K562 (cell line): ENCODE measurements around the gene CDCA5. TPM values are rescaled to one million over a fixed set of nuclear protein-coding genes. Genes with fewer than 3 reads are reported as not detected.
A peak's percentile ranks its signal among the peaks of the same experiment; 100 is the strongest.

Experiments
- CBX2 ChIP-seq: fragments of 200-600 bp; sonication (generic); IDR thresholded peaks from one replicate; pipeline ENCODE4 v1.6.1; 2012; ENCODE audit warnings: mild to moderate bottlenecking, low read length, inconsistent platforms; ENCODE audit not compliant: insufficient read depth, poor library complexity, severe bottlenecking
- DEAF1 ChIP-seq: fragments of 450-650 bp; formaldehyde crosslinking; IDR thresholded peaks from 2 replicates; pipeline ENCODE4 v1.4.0; 2020; ENCODE audit warnings: mild to moderate bottlenecking, moderate library complexity
- ELK1 ChIP-seq: sonication (generic); formaldehyde crosslinking; IDR thresholded peaks from 2 replicates; pipeline ENCODE4 v1.8.1; 2022; ENCODE audit warnings: missing genetic modification reagents
- KAT7 ChIP-seq: sonication (generic); formaldehyde crosslinking; IDR thresholded peaks from 2 replicates; pipeline ENCODE4 v1.8.0; 2022; ENCODE audit warnings: missing genetic modification reagents, mild to moderate bottlenecking, borderline replicate concordance
- L3MBTL2 ChIP-seq: fragments of 450-650 bp; IDR thresholded peaks from 2 replicates; pipeline ENCODE4 v1.6.1; 2016; ENCODE audit warnings: mild to moderate bottlenecking, moderate library complexity
- MCM7 ChIP-seq, 2 experiments: fragments of 450-650 bp; IDR thresholded peaks; 2 replicates each; pipeline ENCODE4 v1.6.1; 2016 to 2018
- PBX2 ChIP-seq, 2 experiments: IDR thresholded peaks in 1 of 2; conservative IDR thresholded peaks in 1 of 2; 2 replicates each; pipeline ENCODE4 v1.6.1; 2016; ENCODE audit warnings: low read depth in 2 of 2, mild to moderate bottlenecking in 1 of 2, missing compliant biosample characterization in 1 of 2, missing genetic modification characterization in 1 of 2, moderate library complexity in 1 of 2
- POLR2AphosphoS2 ChIP-seq: IDR thresholded peaks from 2 replicates; pipeline ENCODE4 v1.6.1; 2012; ENCODE audit warnings: low read length, improper control_type of control experiment
- POLR2G ChIP-seq: fragments of 200-400 bp; formaldehyde crosslinking; IDR thresholded peaks from 2 replicates; pipeline ENCODE4 v1.6.1; 2017; ENCODE audit warnings: low read depth, mild to moderate bottlenecking, antibody characterized with exemption, low read length, moderate library complexity
- SP1 ChIP-seq: sonication (generic); formaldehyde crosslinking; IDR thresholded peaks from 2 replicates; pipeline ENCODE4 v1.8.1; 2022; ENCODE audit warnings: mild to moderate bottlenecking, missing genetic modification reagents
- SRSF1 ChIP-seq: fragments of 200-400 bp; formaldehyde crosslinking; IDR thresholded peaks from 2 replicates; pipeline ENCODE4 v1.6.1; 2017; ENCODE audit warnings: mild to moderate bottlenecking, low read depth, low read length, moderate library complexity
- ZNF444 ChIP-seq: fragments of 250-450 bp; sonication (Bioruptor Pico); IDR thresholded peaks from 2 replicates; pipeline ENCODE4 v1.4.0; 2020; ENCODE audit warnings: mild to moderate bottlenecking, moderate library complexity
- polyA plus RNA-seq, 8 experiments: library from polyadenylated mRNA; depleted of rRNA in 4 of 8; stranded (reverse) in 5 of 8; unstranded in 3 of 8; fragments of >200 nt; fragmentation: Nextera tagmentation in 2 of 8; fragmentation: Illumina TruSeq in 1 of 8; extraction: Ambion mirVana in 2 of 8; extraction: Trizol in 1 of 8; gene quantifications; 2 replicates each; pipeline versions ENCODE4 v1.2.1 to v1.2.3, GENCODE V29; 2011 to 2014; ENCODE audit warnings: inconsistent platforms in 1 of 8, missing spikeins in 1 of 8
- total RNA-seq, 7 experiments: library from RNA; depleted of rRNA in 6 of 7; stranded (reverse); fragments of >200 nt in 6 of 7; fragmentation: Illumina TruSeq in 2 of 7; extraction: Trizol in 2 of 7; gene quantifications; 2 replicates each; pipeline versions ENCODE4 v1.2.1 to v1.2.3, GENCODE V29; 2011 to 2021; ENCODE audit warnings: low replicate concordance in 1 of 7
- TF ChIP-seq, protein P1 (sequence below): fragments of 250-450 bp; sonication (Bioruptor Pico); IDR thresholded peaks from 2 replicates; pipeline ENCODE4 v1.5.0; 2021
- TF ChIP-seq, protein P2 (sequence below): sonication (generic); formaldehyde crosslinking; IDR thresholded peaks from 2 replicates; pipeline ENCODE4 v1.8.1; 2023; ENCODE audit warnings: mild to moderate bottlenecking, missing genetic modification reagents

The CDCA5 gene
- total and polyA plus RNA-seq, 9 of the 15 experiments (the other 6 are each of a cell fraction or from before 2014, with no cell fraction given), result 18.9 to 94.3 (median 64.6) TPM

DNA sequence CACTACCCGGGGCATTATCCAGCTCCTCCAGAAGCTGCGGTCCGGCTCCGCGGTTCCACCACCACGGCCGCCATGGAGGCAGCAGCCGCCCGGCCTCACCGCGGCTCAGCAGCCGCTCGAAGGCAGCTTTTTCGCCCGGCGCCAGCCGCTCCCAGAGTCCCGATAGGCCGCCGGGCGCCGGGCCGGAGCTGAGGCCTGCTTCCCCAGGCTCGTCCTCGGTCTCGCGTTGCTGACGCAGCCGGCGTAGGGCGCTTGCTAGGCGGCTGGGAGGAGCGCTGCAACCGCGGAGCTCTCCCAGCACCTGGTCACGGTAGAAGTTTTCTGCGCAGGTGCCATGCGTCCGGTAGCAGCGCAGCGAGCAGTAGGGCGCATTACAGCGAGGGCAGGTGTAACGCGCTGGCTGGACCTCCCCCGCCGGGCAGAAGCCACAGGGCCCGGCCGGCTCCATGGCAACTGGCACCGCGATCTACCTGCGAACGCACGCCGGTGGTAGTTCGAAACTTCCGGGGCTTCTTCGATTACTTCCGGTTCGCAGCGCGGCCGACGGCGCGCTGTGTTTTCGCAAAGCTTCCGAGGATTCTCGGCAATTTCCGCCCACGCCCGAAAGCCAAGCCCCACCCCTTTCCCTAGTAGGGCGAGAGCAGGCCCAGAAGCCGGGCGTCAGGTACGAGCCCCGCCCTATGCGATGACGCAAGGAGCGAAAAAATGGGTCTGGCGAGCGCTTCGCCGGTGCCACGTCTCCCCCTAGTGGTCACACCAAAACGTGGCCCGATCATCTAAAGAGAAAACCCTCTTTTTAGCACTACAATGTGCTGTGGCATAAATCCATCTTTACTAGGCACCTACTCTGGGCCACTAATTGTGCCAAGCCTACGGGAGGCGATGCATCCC, 33.6 kb upstream of the CDCA5 start, which contains the start of gene ZNHIT2 (continued):
- TF ChIP-seq CBX2, result no peak
- TF ChIP-seq, protein P1, sequence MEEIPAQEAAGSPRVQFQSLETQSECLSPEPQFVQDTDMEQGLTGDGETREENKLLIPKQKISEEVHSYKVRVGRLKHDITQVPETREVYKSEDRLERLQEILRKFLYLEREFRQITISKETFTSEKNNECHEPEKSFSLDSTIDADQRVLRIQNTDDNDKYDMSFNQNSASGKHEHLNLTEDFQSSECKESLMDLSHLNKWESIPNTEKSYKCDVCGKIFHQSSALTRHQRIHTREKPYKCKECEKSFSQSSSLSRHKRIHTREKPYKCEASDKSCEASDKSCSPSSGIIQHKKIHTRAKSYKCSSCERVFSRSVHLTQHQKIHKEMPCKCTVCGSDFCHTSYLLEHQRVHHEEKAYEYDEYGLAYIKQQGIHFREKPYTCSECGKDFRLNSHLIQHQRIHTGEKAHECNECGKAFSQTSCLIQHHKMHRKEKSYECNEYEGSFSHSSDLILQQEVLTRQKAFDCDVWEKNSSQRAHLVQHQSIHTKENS, result no peak
- TF ChIP-seq, protein P2, sequence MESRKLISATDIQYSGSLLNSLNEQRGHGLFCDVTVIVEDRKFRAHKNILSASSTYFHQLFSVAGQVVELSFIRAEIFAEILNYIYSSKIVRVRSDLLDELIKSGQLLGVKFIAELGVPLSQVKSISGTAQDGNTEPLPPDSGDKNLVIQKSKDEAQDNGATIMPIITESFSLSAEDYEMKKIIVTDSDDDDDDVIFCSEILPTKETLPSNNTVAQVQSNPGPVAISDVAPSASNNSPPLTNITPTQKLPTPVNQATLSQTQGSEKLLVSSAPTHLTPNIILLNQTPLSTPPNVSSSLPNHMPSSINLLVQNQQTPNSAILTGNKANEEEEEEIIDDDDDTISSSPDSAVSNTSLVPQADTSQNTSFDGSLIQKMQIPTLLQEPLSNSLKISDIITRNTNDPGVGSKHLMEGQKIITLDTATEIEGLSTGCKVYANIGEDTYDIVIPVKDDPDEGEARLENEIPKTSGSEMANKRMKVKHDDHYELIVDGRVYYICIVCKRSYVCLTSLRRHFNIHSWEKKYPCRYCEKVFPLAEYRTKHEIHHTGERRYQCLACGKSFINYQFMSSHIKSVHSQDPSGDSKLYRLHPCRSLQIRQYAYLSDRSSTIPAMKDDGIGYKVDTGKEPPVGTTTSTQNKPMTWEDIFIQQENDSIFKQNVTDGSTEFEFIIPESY, result 0 out of 2 replicates have a peak, but pooled peaks have one; percentile 27
- peak; percentile 100 for TF ChIP-seq DEAF1 (CRISPR knock-in tag)
- peak; percentile 99 for TF ChIP-seq POLR2AphosphoS2
- peak; percentile 78 for TF ChIP-seq KAT7 (CRISPR knock-in tag)
- TF ChIP-seq MCM7 (IDR thresholded peaks at IDR 0.05), result no peak
- no peak for TF ChIP-seq SRSF1
- no peak for TF ChIP-seq PBX2 (CRISPR knock-in tag; IDR thresholded peaks at IDR 0.05; ENCODE audit: low read depth)
- TF ChIP-seq PBX2 (tag; conservative IDR thresholded peaks at IDR 0.05; ENCODE audit: low read depth), result no peak
- TF ChIP-seq L3MBTL2, result peak; percentile 12; the same call in 1 of the 2 replicates
- TF ChIP-seq ELK1, result no peak
- peak; percentile 88 for TF ChIP-seq POLR2G
- TF ChIP-seq SP1 (CRISPR knock-in tag), result peak; percentile 97
- TF ChIP-seq ZNF444, result no peak
